Tongue (tissue), 2 donors: ENCODE results near the gene DGKD. TPM values are rescaled to one million over a fixed set of nuclear protein-coding genes. Genes with fewer than 3 reads are reported as not detected.

Experiments used
- DNase-seq: peaks from one replicate; pipeline ENCODE4 v3.0.0-alpha.2; 2015
- total RNA-seq: library from RNA; depleted of rRNA; stranded (reverse); fragments of >200 nt; gene quantifications from one replicate; pipeline ENCODE4 v1.2.3, GENCODE V29; 2014

Gene DGKD
- total RNA-seq, 1 donor from 2014 or later = 51.7 TPM

- no peak for DNase-seq
These were observed 58.1 kb downstream of the DGKD start for GRCh38 chr2:233412405-233412804.

GRCh38 chr2:233413046-233413445 lies 58.8 kb downstream of the DGKD start:
- no peak for DNase-seq

- DNase-seq = peak; percentile 85
These were observed 59.4 kb downstream of the DGKD start for GRCh38 chr2:233413559-233414272.

GRCh38 chr2:233414273-233414654 lies 60.0 kb downstream of the DGKD start:
- no peak for DNase-seq

GRCh38 chr2:233414777-233415570 lies 60.7 kb downstream of the DGKD start:
- no peak for DNase-seq

- no peak for DNase-seq
These were observed 61.9 kb downstream of the DGKD start for GRCh38 chr2:233416199-233416598.

GRCh38 chr2:233416706-233417105 lies 62.4 kb downstream of the DGKD start:
- no peak for DNase-seq

- no peak for DNase-seq
These were observed 63.0 kb downstream of the DGKD start for GRCh38 chr2:233417282-233417681.

GRCh38 chr2:233418052-233418760 lies 63.9 kb downstream of the DGKD start:
- DNase-seq = no peak

- peak; percentile 68 for DNase-seq
These were observed 64.7 kb downstream of the DGKD start for GRCh38 chr2:233418761-233419546.

GRCh38 chr2:233419602-233420391 lies 65.5 kb downstream of the DGKD start:
- DNase-seq = no peak

GRCh38 chr2:233421091-233421816 lies 67.0 kb downstream of the DGKD start:
- DNase-seq = no peak

- peak; percentile 65 for DNase-seq
These were observed 67.9 kb downstream of the DGKD start for GRCh38 chr2:233422050-233422639.

- no peak for DNase-seq
These were observed 68.6 kb downstream of the DGKD start for GRCh38 chr2:233422649-233423551.

- DNase-seq = no peak
These were observed 69.2 kb downstream of the DGKD start for GRCh38 chr2:233423552-233423860.

- DNase-seq = no peak
These were observed 70.1 kb downstream of the DGKD start for GRCh38 chr2:233424154-233424951.

GRCh38 chr2:233426619-233427342 lies 72.5 kb downstream of the DGKD start:
- no peak for DNase-seq

GRCh38 chr2:233428008-233428407 lies 73.7 kb downstream of the DGKD start:
- no peak for DNase-seq
